Neural cell (in vitro differentiated cells): ENCODE data around the gene MPO.

Source experiments
- CTCF ChIP-seq: fragments of 450-650 bp; IDR thresholded peaks from 2 replicates; pipeline ENCODE4 v1.5.1; 2014; ENCODE audit warnings: antibody characterized with exemption, mild to moderate bottlenecking, moderate library complexity; ENCODE audit not compliant: poor library complexity, severe bottlenecking
- EP300 ChIP-seq: fragments of 450-650 bp; conservative IDR thresholded peaks from 2 replicates; pipeline ENCODE4 v1.6.1; 2014; ENCODE audit warnings: antibody characterized with exemption, mild to moderate bottlenecking, moderate library complexity; ENCODE audit not compliant: poor library complexity, severe bottlenecking
- EZH2 ChIP-seq: fragments of 200-600, 300-800 bp; shearing (Covaris generic), sonication (generic); IDR thresholded peaks from 2 replicates; pipeline ENCODE4 v1.6.1; 2014; ENCODE audit warnings: antibody characterized with exemption, low read length, borderline replicate concordance, mild to moderate bottlenecking; ENCODE audit not compliant: insufficient read depth, poor library complexity, severe bottlenecking
- MXI1 ChIP-seq: fragments of 450-650 bp; conservative IDR thresholded peaks from 2 replicates; pipeline ENCODE4 v1.6.1; 2014; ENCODE audit warnings: antibody characterized with exemption, mild to moderate bottlenecking; ENCODE audit not compliant: poor library complexity, severe bottlenecking
- POLR2AphosphoS5 ChIP-seq: IDR thresholded peaks from 2 replicates; pipeline ENCODE4 v1.6.1; 2012
- REST ChIP-seq: IDR thresholded peaks from 2 replicates; pipeline ENCODE4 v1.6.1; 2012; ENCODE audit warnings: borderline replicate concordance
- SMC3 ChIP-seq: fragments of 450-650 bp; conservative IDR thresholded peaks from 2 replicates; pipeline ENCODE4 v1.6.1; 2014; ENCODE audit warnings: antibody characterized with exemption, mild to moderate bottlenecking, moderate library complexity; ENCODE audit not compliant: poor library complexity
- TAF1 ChIP-seq: IDR thresholded peaks from 2 replicates; pipeline ENCODE4 v1.6.1; 2012; ENCODE audit warnings: low read depth

- TF ChIP-seq CTCF (no peak), REST (no peak), POLR2AphosphoS5 (no peak), SMC3 (no peak), EZH2 (no peak), TAF1 (no peak), MXI1 (no peak), EP300 (no peak)
Measured at GRCh38 chr17:58320163-58320558, 39.4 kb upstream of the MPO start.
